Tibial artery (tissue), 4 donors: ENCODE results near the gene NPC1L1.

Experiments used
- DNase-seq, 2 donors: peaks; one replicate each; pipeline ENCODE4 v3.0.0-alpha.2; 2019
- H3K27ac ChIP-seq, 2 donors: fragments of 200-600 bp; sonication (generic) in 1 of 2; 1 replicate in 1 of 2; 2 replicates in 1 of 2; pipeline ENCODE4 v1.5.1; 2018 to 2019; ENCODE audit warnings: mild to moderate bottlenecking in 1 of 2
- H3K27me3 ChIP-seq, 2 donors: fragments of 200-600 bp; sonication (generic) in 1 of 2; one replicate each; pipeline versions ENCODE4 v1.5.1 to v1.6.0; 2016 to 2019
- H3K36me3 ChIP-seq, 3 donors: fragments of 200-600 bp; sonication (generic) in 2 of 3; one replicate each; pipeline ENCODE4 v1.5.1; 2016 to 2019; ENCODE audit warnings: mild to moderate bottlenecking in 2 of 3
- H3K4me1 ChIP-seq, 4 donors: fragments of 200-600 bp; sonication (generic) in 2 of 4; 1 replicate in 3 of 4; 2 replicates in 1 of 4; pipeline ENCODE4 v1.5.1; 2016 to 2019
- H3K4me3 ChIP-seq, 2 donors: fragments of 200-600 bp; sonication (generic) in 1 of 2; 1 replicate in 1 of 2; 2 replicates in 1 of 2; pipeline ENCODE4 v1.5.1; 2018 to 2019; ENCODE audit warnings: mild to moderate bottlenecking in 2 of 2
- H3K9me3 ChIP-seq, 3 donors: fragments of 200-600 bp; sonication (generic) in 1 of 3; one replicate each; pipeline ENCODE4 v1.5.1; 2016 to 2019
- intact Hi-C: fragments of 100-400 bp; cut with DNase I; formaldehyde crosslinking; loops from one replicate; pipeline ENCODE4 v1.15.0; 2023; ENCODE audit warnings: low total_unique reads
- TF ChIP-seq, protein P1 (sequence below), 2 experiments: fragments of 200-600 bp in 1 of 2; fragments of 450-650 bp in 1 of 2; IDR thresholded peaks; one replicate each; pipeline ENCODE4 v1.5.1; 2017 to 2019; ENCODE audit warnings: antibody characterized with exemption in 2 of 2, mild to moderate bottlenecking in 1 of 2, moderate library complexity in 1 of 2

The NPC1L1 gene

DNA sequence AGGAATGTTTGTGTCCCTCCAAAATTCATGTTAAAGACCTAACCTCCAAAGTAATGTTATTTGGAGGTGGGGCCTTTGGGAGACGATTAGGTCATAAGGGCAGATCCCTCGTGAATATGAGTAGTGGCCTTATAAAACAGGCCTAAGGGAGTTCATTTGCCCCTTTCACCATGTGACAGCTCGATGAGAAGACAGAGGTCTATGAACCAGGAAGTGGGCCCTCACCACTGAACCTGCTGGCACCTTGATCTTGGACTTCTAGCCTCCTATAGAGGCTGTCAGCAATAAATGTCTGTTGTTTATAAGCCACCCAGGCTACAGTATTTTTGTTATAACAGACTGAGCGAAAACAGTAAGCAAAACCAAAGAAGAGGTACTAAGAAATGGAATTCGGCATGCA is 64.8 kb downstream of the NPC1L1 start:
- no peak overlapping the region for H3K27ac ChIP-seq

GRCh38 chr7:44473295-44473694 is 67.8 kb downstream of the NPC1L1 start:
- intact Hi-C loops, result no loop called here
- TF ChIP-seq, protein P1, sequence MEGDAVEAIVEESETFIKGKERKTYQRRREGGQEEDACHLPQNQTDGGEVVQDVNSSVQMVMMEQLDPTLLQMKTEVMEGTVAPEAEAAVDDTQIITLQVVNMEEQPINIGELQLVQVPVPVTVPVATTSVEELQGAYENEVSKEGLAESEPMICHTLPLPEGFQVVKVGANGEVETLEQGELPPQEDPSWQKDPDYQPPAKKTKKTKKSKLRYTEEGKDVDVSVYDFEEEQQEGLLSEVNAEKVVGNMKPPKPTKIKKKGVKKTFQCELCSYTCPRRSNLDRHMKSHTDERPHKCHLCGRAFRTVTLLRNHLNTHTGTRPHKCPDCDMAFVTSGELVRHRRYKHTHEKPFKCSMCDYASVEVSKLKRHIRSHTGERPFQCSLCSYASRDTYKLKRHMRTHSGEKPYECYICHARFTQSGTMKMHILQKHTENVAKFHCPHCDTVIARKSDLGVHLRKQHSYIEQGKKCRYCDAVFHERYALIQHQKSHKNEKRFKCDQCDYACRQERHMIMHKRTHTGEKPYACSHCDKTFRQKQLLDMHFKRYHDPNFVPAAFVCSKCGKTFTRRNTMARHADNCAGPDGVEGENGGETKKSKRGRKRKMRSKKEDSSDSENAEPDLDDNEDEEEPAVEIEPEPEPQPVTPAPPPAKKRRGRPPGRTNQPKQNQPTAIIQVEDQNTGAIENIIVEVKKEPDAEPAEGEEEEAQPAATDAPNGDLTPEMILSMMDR (IDR thresholded peaks at IDR 0.05), result no peak
- Histone ChIP-seq H3K9me3 (no peaks in the 10 kb centered on the region), H3K27me3 (no peaks in the 10 kb centered on the region), H3K27ac (no peak overlapping the region), H3K4me3 (no peak overlapping the region), H3K4me1 (peaks cover 0 to 25% (median 11%) of the 10 kb centered on the region in 4 donors), H3K36me3 (peaks cover 10 to 41% (median 16%) of the 10 kb centered on the region in 3 donors)
- no peak for DNase-seq

More for the DNA sequence above, 64.8 kb downstream of the NPC1L1 start:
- Histone ChIP-seq H3K4me3 (no peak overlapping the region), H3K4me1 (peaks cover 0 to 13% (median 5%) of the 10 kb centered on the region in 4 donors), H3K36me3 (peaks cover 30 to 63% (median 40%) of the 10 kb centered on the region in 3 donors), H3K27me3 (no peaks in the 10 kb centered on the region), H3K9me3 (no peaks in the 10 kb centered on the region)
- DNase-seq, result no peak
- intact Hi-C loops, result loop anchor here (5.0 kb wide), 1 partner anchor 234 kb away; no protein-coding TSS in a partner anchor
- TF ChIP-seq, protein P1 (IDR thresholded peaks at IDR 0.05), result no peak

DNA sequence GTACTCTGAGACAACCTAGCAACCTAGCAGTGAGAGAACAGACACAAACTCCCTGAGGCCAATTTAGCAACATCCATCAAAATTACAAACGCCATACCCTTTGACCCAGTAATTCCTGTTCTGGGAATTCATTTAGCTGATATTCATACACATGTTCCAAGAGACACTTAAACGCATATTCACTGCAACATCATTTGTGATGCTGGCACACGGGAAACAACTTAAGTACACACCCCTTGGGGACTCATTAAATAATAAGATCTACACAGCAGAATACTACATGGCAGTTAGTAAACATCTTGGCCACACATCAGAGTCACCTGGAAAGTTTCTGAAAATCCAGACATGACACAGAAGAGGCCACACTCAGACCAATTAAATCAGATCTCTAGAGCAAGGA is 68.3 kb downstream of the NPC1L1 start:
- no peak overlapping the region for H3K4me3 ChIP-seq
- H3K27me3 ChIP-seq, result no peaks in the 10 kb centered on the region
- no peaks in the 10 kb centered on the region for H3K9me3 ChIP-seq
- peaks cover 0 to 26% (median 11%) of the 10 kb centered on the region in 4 donors for H3K4me1 ChIP-seq
- TF ChIP-seq, protein P1 (IDR thresholded peaks at IDR 0.05), result no peak
- DNase-seq, result no peak
- H3K27ac ChIP-seq, result no peak overlapping the region
- peaks cover 9 to 40% (median 14%) of the 10 kb centered on the region in 3 donors for H3K36me3 ChIP-seq
- intact Hi-C loops, result no loop called here

- Histone ChIP-seq H3K27me3 (no peaks in the 10 kb centered on the region), H3K9me3 (no peaks in the 10 kb centered on the region), H3K4me1 (peaks cover 0 to 23% (median 7%) of the 10 kb centered on the region in 4 donors), H3K36me3 (peaks cover 14 to 48% (median 23%) of the 10 kb centered on the region in 3 donors), H3K27ac (no peak overlapping the region), H3K4me3 (no peak overlapping the region)
- TF ChIP-seq, protein P1 (IDR thresholded peaks at IDR 0.05), result no peak
- no peak for DNase-seq
- intact Hi-C loops, result no loop called here
These were observed 69.3 kb downstream of the NPC1L1 start for GRCh38 chr7:44471850-44472249.

DNA sequence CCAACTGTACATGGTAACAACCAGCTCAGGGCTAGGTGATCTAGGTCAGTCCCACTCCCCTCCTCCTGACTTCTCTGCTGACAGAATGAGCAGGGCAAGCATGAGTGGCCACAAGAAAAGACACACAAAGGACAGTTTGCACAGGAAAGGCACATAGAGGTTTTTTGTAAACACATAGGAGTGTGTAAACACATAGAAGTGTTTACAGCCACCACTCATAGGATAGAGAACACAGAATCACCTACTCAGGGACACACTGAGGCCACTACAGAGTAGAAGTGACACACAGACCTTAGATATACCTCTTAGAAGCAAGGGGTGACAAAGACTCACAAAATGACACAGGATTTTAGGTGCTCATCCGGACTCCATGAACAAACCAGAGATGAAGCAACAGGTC is 69.7 kb downstream of the NPC1L1 start:
- intact Hi-C loops, result no loop called here
- peaks cover 0 to 23% (median 9%) of the 10 kb centered on the region in 4 donors for H3K4me1 ChIP-seq
- no peaks in the 10 kb centered on the region for H3K27me3 ChIP-seq
- H3K36me3 ChIP-seq, result peaks cover 11 to 47% (median 21%) of the 10 kb centered on the region in 3 donors
- H3K4me3 ChIP-seq, result no peak overlapping the region
- DNase-seq, result no peak
- H3K27ac ChIP-seq, result no peak overlapping the region
- H3K9me3 ChIP-seq, result no peaks in the 10 kb centered on the region
- TF ChIP-seq, protein P1 (IDR thresholded peaks at IDR 0.05), result no peak
